Testis (tissue), 3 donors: ENCODE results near the gene CALM3. TPM values are rescaled to one million over a fixed set of nuclear protein-coding genes. Genes with fewer than 3 reads are reported as not detected.
"Not testable (repeated sequence)": the region's sequence is repeated elsewhere in the genome, so short reads cannot be mapped to it uniquely, and the experiment has no call there.

Experiments
- DNase-seq: peaks from one replicate; pipeline ENCODE4 v3.0.0-alpha.2; 2019
- H3K27ac ChIP-seq, 2 donors: fragments of 200-600 bp; sonication (generic); one replicate each; pipeline ENCODE4 v1.5.1; 2019
- H3K27me3 ChIP-seq: fragments of 200-600 bp; sonication (generic); one replicate; pipeline ENCODE4 v1.5.1; 2019
- H3K36me3 ChIP-seq: fragments of 200-600 bp; sonication (generic); one replicate; pipeline ENCODE4 v1.5.1; 2017; ENCODE audit warnings: low read depth; ENCODE audit errors: missing control alignments
- H3K4me1 ChIP-seq: fragments of 200-600 bp; sonication (generic); one replicate; pipeline ENCODE4 v1.5.1; 2019
- H3K4me3 ChIP-seq, 2 donors: fragments of 200-600 bp; sonication (generic); one replicate each; pipeline ENCODE4 v1.5.1; 2017 to 2019
- H3K9me3 ChIP-seq: fragments of 200-600 bp; sonication (generic); one replicate; pipeline ENCODE4 v1.5.1; 2017
- POLR2A ChIP-seq: fragments of 450-650 bp; IDR thresholded peaks from one replicate; pipeline ENCODE4 v1.6.1; 2017; ENCODE audit warnings: antibody characterized with exemption, mild to moderate bottlenecking, moderate library complexity
- WGBS, 2 donors: methylation state at CpG; one replicate each; pipeline ENCODE4 v1.1.5; 2018; 5-methylcytosine and 5-hydroxymethylcytosine counted together
- intact Hi-C: fragments of 100-400 bp; cut with DNase I; formaldehyde crosslinking; loops from one replicate; pipeline ENCODE4 v1.15.1; 2023; ENCODE audit warnings: low total_unique reads
- polyA plus RNA-seq: library from polyadenylated mRNA; stranded (reverse); fragments of 350-450 nt; fragmentation: Illumina TruSeq; extraction: RNeasy Lipid Tissue Mini Kit (QIAGEN cat#74804); gene quantifications from one replicate; pipeline ENCODE4 v1.2.3, GENCODE V29; 2014; ENCODE audit warnings: low read depth, low replicate concordance; ENCODE audit not compliant: insufficient read depth
- total RNA-seq, 2 donors: library from RNA; depleted of rRNA; stranded (reverse); fragments of >200 nt; gene quantifications; one replicate each; pipeline ENCODE4 v1.2.3, GENCODE V29; 2016
- TF ChIP-seq, protein P1 (sequence below), 3 experiments: fragments of 450-650 bp in 2 of 3; fragments of 200-600 bp in 1 of 3; sonication (generic) in 1 of 3; IDR thresholded peaks; one replicate each; pipeline ENCODE4 v1.5.1; 2016 to 2019; ENCODE audit warnings: antibody characterized with exemption in 3 of 3, mild to moderate bottlenecking in 2 of 3, moderate library complexity in 1 of 3

CALM3 gene
- total and polyA plus RNA-seq, 3 donors from 2014 or later = 357 to 889 (median 380) TPM

DNA sequence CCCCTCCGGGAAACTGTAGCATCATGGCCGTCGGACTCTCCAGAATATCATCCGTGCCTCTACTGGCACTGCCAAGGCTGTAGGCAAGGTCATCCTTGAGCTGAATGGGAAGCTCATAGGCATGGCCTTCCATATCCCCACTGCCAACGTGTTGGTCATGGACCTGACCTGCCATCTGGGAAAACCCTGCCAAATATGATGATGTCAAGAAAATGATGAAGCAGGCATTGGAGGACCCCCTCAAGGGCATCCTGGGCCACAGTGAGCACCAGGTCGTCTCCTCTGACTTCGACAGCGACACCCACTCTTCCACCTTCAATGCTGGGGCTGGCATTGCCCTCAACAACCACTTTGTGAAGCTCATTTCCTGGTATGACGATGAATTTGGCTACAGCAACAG lies 41.9 kb upstream of the CALM3 start:
- H3K9me3 ChIP-seq = no peaks in the 10 kb centered on the region
- 84 to 91% methylated on average over 7 to 9 of the region's 9 CpGs for WGBS, 2 donors
- no peaks in the 10 kb centered on the region for H3K36me3 ChIP-seq

DNA sequence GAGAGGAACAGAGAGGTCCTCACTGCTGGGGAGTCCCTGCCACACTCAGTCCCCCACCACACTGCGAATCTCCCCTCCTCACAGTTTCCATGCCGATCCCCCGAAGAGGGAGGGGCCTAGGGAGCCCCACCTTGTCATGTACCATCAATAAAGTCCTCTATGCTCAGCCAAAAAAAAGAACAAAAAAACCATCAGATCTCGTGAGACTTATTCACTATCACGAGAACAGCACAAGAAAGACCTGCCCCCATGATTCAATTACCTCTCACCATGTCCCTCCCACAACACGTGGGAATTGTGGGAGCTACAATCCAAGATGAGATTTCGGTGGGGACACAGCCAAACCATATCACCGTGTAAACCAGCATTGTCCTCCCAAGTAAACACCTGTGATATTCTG lies 41.5 kb upstream of the CALM3 start:
- H3K4me3 ChIP-seq, DNase-seq, H3K9me3 ChIP-seq, H3K27me3 ChIP-seq, H3K36me3 ChIP-seq, H3K4me1 ChIP-seq, H3K27ac ChIP-seq, intact Hi-C loops: not testable (repeated sequence)
- 91 to 95% methylated on average over 8 of the region's 8 CpGs for WGBS, 2 donors

More for the DNA sequence above, 41.9 kb upstream of the CALM3 start:
- Histone ChIP-seq H3K27ac (no peak overlapping the region), H3K27me3 (no peaks in the 10 kb centered on the region), H3K4me3 (no peak overlapping the region), H3K4me1 (no peaks in the 10 kb centered on the region)
- intact Hi-C loops = no loop called here
- TF ChIP-seq, protein P1, sequence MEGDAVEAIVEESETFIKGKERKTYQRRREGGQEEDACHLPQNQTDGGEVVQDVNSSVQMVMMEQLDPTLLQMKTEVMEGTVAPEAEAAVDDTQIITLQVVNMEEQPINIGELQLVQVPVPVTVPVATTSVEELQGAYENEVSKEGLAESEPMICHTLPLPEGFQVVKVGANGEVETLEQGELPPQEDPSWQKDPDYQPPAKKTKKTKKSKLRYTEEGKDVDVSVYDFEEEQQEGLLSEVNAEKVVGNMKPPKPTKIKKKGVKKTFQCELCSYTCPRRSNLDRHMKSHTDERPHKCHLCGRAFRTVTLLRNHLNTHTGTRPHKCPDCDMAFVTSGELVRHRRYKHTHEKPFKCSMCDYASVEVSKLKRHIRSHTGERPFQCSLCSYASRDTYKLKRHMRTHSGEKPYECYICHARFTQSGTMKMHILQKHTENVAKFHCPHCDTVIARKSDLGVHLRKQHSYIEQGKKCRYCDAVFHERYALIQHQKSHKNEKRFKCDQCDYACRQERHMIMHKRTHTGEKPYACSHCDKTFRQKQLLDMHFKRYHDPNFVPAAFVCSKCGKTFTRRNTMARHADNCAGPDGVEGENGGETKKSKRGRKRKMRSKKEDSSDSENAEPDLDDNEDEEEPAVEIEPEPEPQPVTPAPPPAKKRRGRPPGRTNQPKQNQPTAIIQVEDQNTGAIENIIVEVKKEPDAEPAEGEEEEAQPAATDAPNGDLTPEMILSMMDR (IDR thresholded peaks at IDR 0.05) = no peak
- no peak for TF ChIP-seq POLR2A
- no peak for DNase-seq

DNA sequence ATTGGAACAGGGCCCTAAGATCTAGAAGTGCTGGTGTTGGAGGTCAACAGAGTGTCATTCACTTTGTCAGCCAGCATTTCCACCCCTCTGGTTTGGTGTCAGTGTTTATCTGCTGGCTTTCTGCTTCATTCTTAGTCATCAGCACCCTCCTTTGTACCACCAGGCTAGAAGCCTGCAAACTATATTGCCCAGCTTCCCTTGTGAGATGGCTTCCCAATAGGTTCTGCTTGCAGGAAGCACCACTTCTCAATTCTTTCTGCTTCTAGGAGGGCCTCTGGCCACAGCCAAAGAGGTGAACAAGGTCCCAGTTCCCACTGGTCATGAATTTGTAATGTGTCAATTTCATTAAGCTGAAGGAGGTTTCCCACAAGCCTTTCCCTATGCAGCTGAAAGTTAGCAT lies 36.4 kb upstream of the CALM3 start:
- Histone ChIP-seq H3K27ac (no peak overlapping the region), H3K9me3 (no peaks in the 10 kb centered on the region), H3K36me3 (no peaks in the 10 kb centered on the region), H3K4me3 (no peak overlapping the region), H3K4me1 (no peaks in the 10 kb centered on the region), H3K27me3 (no peaks in the 10 kb centered on the region)
- DNase-seq = no peak
- no peak for TF ChIP-seq POLR2A
- TF ChIP-seq, protein P1 (IDR thresholded peaks at IDR 0.05) = no peak
- intact Hi-C loops = no loop called here

DNA sequence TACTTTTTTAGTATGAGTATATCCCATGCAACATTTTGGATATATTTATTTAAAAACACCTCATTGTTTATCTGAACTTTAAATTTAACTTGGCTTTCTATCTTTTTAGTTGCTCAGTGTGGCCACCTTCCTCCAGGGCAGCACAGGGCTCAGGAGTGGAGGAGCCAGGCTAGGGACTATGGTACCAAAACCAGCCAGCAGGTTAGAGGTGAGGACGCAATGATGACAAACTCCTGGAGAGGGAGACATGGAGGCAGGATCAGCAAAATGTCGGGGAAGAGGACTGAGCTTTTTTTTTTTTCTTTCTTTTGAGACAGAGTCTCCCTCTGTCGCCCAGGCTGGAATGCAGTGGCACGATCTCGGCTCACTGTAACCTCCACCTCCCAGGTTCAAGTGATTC lies 29.6 kb upstream of the CALM3 start:
- H3K36me3 ChIP-seq = no peaks in the 10 kb centered on the region

DNA sequence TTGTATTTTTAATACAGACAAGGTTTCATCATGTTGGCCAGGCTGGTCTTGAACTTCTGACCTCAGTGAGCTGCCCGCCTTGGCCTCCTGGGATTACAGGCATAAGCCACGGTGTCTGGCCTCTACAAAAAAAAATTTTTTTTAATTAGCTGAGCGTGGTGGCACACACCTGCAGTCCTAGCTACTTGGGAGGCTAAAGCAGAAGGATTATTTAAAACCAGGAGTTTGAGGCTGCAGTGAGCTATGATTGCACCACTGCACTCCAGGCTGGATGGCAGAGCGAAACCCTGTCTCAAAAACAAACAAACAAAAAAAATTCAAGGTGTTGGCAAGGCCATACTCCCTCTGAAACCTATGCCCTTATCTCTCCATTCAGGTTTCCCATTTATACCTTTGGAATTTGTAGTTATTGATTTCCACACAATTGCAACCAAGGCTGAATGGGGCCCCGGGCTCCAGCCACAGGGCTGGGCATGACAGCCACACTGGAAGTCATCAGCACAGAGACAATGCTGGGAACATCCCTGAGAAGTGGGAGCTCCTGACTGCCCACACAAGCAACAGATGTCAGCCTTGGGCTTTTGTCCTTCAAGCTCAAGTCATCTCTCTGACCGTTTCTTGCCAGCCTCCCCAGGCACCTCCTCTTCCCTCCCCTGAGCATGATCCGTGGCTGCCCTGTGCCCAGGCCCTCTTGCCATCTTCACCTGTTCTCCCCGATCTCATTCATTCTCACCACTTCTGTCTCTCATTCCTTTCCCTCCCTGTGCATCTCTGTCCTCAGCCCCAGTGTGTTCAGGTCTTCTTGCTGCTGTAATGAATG lies 27.2 kb upstream of the CALM3 start:
- DNase-seq = peak; percentile 29
- intact Hi-C loops = no loop called here
- Histone ChIP-seq H3K27ac (no peak overlapping the region), H3K4me1 (no peaks in the 10 kb centered on the region), H3K4me3 (no peak overlapping the region), H3K36me3 (no peaks in the 10 kb centered on the region), H3K27me3 (no peaks in the 10 kb centered on the region), H3K9me3 (no peaks in the 10 kb centered on the region)
- WGBS, 2 donors = 79 to 80% methylated on average over 8 of the region's 8 CpGs
- TF ChIP-seq, protein P1 (IDR thresholded peaks at IDR 0.05) = no peak
- TF ChIP-seq POLR2A = no peak

More for the DNA sequence above, 29.6 kb upstream of the CALM3 start:
- Histone ChIP-seq H3K4me1 (no peaks in the 10 kb centered on the region), H3K4me3 (no peak overlapping the region), H3K27me3 (no peaks in the 10 kb centered on the region), H3K27ac (no peak overlapping the region), H3K9me3 (no peaks in the 10 kb centered on the region)
- DNase-seq = no peak
- WGBS, 2 donors = 65 to 71% methylated on average over 5 of the region's 5 CpGs
- TF ChIP-seq, protein P1 (IDR thresholded peaks at IDR 0.05) = no peak
- no peak for TF ChIP-seq POLR2A
- intact Hi-C loops = no loop called here
